Esophagus squamous epithelium (tissue), 4 donors: ENCODE results near the gene ETDB.

Source experiments
- CTCF ChIP-seq, 6 experiments: fragments of 450-650 bp in 4 of 6; fragments of 200-600 bp in 2 of 6; sonication (generic) in 2 of 6; IDR thresholded peaks; one replicate each; pipeline ENCODE4 v1.5.1; 2016 to 2019; ENCODE audit warnings: antibody characterized with exemption in 6 of 6, mild to moderate bottlenecking in 4 of 6, moderate library complexity in 4 of 6
- POLR2A ChIP-seq, 4 donors: fragments of 450-650 bp; IDR thresholded peaks; one replicate each; pipeline ENCODE4 v1.6.1; 2017; ENCODE audit warnings: antibody characterized with exemption in 4 of 4, mild to moderate bottlenecking in 4 of 4, moderate library complexity in 3 of 4

- no peak for TF ChIP-seq POLR2A (IDR thresholded peaks at IDR 0.05)
- TF ChIP-seq CTCF (IDR thresholded peaks at IDR 0.05): no peak
Observed at GRCh38 chrX:135168486-135168885, 48.2 kb upstream of the ETDB start.
